ENCODE measurements around the gene GMPR.

GMPR gene

GRCh38 chr6:16344756-16345155 lies 106.4 kb downstream of the GMPR start:
- ChIA-PET CTCF (interaction anchor here (0.7 kb wide), 2 partner anchors 200 to 426 kb away, joined by 3 read pairs; no protein-coding TSS in a partner anchor), POLR2A (ENCODE audit: low non-redundant PET) (no interaction called here)
- TF ChIP-seq CTCF (conservative IDR thresholded peaks at IDR 0.05; ENCODE audit: low read depth), result no peak
- no peak overlapping the region for H3K27ac ChIP-seq
- DNase-seq (ENCODE audit: low spot score), result no peak

Data from RWPE1 (cell line).